A673 (cell line): ENCODE data around the gene ULK4.

Experiments used
- CTCF ChIP-seq: fragments of 300-800, 200-600 bp; sonication (generic); conservative IDR thresholded peaks from 2 replicates; pipeline ENCODE4 v1.5.1; 2017; ENCODE audit warnings: low read depth, mild to moderate bottlenecking, antibody characterized with exemption, low read length, moderate library complexity, mixed read lengths
- EZH2 ChIP-seq: fragments of 200-600 bp; sonication (generic); IDR thresholded peaks from 2 replicates; pipeline ENCODE4 v1.6.1; 2017; ENCODE audit warnings: borderline replicate concordance, low read depth, mild to moderate bottlenecking, mixed read lengths, antibody characterized with exemption, low read length; ENCODE audit not compliant: poor library complexity, severe bottlenecking

- TF ChIP-seq CTCF (no peak), EZH2 (no peak)
Measured at GRCh38 chr3:41532976-41533375, 428.9 kb downstream of the ULK4 start.
